GM23338 (cell line): Measurements from ENCODE around the gene NLRP5.

Source experiments
- CREB1 ChIP-seq: fragments of 250-450 bp; sonication (Bioruptor Pico); IDR thresholded peaks from 2 replicates; pipeline ENCODE4 v1.5.0; 2020; ENCODE audit warnings: low read depth, mild to moderate bottlenecking, moderate library complexity
- CTCF ChIP-seq, 2 experiments: fragments of 200-600 bp in 1 of 2; sonication (generic) in 1 of 2; conservative IDR thresholded peaks; 2 replicates each; pipeline versions ENCODE4 v1.5.1 to v1.6.1; 2016 to 2017; ENCODE audit warnings: antibody characterized with exemption in 2 of 2, low read depth in 2 of 2, mild to moderate bottlenecking in 2 of 2, moderate library complexity in 1 of 2
- EZH2 ChIP-seq: fragments of 200-600 bp; sonication (generic); IDR thresholded peaks from one replicate; pipeline ENCODE4 v1.8.0; 2017; ENCODE audit warnings: antibody characterized with exemption, mild to moderate bottlenecking, low read depth; ENCODE audit not compliant: unreplicated experiment
- EZH2phosphoT487 ChIP-seq: fragments of 200-600 bp; sonication (generic); IDR thresholded peaks from one replicate; pipeline ENCODE4 v1.8.1; 2018; ENCODE audit warnings: antibody characterized with exemption; ENCODE audit not compliant: unreplicated experiment
- JUNB ChIP-seq: IDR thresholded peaks from one replicate; pipeline ENCODE4 v1.6.1; 2016; ENCODE audit warnings: antibody characterized with exemption; ENCODE audit not compliant: unreplicated experiment
- TF ChIP-seq, protein P1 (sequence below): IDR thresholded peaks from one replicate; pipeline ENCODE4 v1.6.1; 2018; ENCODE audit warnings: antibody characterized with exemption; ENCODE audit not compliant: unreplicated experiment

- TF ChIP-seq CTCF (conservative IDR thresholded peaks at IDR 0.05; ENCODE audit: low read depth in 2 of 2) (no peak), CREB1 (CRISPR knock-in tag) (no peak), JUNB (no peak), EZH2 (no peak), EZH2phosphoT487 (no peak)
- TF ChIP-seq, protein P1, sequence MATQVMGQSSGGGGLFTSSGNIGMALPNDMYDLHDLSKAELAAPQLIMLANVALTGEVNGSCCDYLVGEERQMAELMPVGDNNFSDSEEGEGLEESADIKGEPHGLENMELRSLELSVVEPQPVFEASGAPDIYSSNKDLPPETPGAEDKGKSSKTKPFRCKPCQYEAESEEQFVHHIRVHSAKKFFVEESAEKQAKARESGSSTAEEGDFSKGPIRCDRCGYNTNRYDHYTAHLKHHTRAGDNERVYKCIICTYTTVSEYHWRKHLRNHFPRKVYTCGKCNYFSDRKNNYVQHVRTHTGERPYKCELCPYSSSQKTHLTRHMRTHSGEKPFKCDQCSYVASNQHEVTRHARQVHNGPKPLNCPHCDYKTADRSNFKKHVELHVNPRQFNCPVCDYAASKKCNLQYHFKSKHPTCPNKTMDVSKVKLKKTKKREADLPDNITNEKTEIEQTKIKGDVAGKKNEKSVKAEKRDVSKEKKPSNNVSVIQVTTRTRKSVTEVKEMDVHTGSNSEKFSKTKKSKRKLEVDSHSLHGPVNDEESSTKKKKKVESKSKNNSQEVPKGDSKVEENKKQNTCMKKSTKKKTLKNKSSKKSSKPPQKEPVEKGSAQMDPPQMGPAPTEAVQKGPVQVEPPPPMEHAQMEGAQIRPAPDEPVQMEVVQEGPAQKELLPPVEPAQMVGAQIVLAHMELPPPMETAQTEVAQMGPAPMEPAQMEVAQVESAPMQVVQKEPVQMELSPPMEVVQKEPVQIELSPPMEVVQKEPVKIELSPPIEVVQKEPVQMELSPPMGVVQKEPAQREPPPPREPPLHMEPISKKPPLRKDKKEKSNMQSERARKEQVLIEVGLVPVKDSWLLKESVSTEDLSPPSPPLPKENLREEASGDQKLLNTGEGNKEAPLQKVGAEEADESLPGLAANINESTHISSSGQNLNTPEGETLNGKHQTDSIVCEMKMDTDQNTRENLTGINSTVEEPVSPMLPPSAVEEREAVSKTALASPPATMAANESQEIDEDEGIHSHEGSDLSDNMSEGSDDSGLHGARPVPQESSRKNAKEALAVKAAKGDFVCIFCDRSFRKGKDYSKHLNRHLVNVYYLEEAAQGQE: no peak
Observed at GRCh38 chr19:55980415-55980814, 6.2 kb upstream of the NLRP5 start.
